Sigmoid colon (tissue), 4 donors: ENCODE results near the gene SLC7A14.

Experiments
- EP300 ChIP-seq, 4 donors: sonication (generic); formaldehyde crosslinking; IDR thresholded peaks; one replicate each; pipeline ENCODE4 v1.6.1; 2017; ENCODE audit warnings: antibody characterized with exemption in 4 of 4
- POLR2A ChIP-seq, 2 donors: fragments of 450-650 bp; IDR thresholded peaks; one replicate each; pipeline ENCODE4 v1.6.1; 2016; ENCODE audit warnings: antibody characterized with exemption in 2 of 2, mild to moderate bottlenecking in 2 of 2, moderate library complexity in 2 of 2
- POLR2AphosphoS5 ChIP-seq, 4 donors: sonication (generic); formaldehyde crosslinking; IDR thresholded peaks; one replicate each; pipeline ENCODE4 v1.6.1; 2017; ENCODE audit warnings: antibody characterized with exemption in 4 of 4
- TF ChIP-seq, protein P1 (sequence below), 4 experiments: fragments of 450-650 bp in 3 of 4; fragments of 200-600 bp in 1 of 4; IDR thresholded peaks; one replicate each; pipeline ENCODE4 v1.5.1; 2016 to 2019; ENCODE audit warnings: antibody characterized with exemption in 4 of 4, mild to moderate bottlenecking in 3 of 4, moderate library complexity in 2 of 4

DNA sequence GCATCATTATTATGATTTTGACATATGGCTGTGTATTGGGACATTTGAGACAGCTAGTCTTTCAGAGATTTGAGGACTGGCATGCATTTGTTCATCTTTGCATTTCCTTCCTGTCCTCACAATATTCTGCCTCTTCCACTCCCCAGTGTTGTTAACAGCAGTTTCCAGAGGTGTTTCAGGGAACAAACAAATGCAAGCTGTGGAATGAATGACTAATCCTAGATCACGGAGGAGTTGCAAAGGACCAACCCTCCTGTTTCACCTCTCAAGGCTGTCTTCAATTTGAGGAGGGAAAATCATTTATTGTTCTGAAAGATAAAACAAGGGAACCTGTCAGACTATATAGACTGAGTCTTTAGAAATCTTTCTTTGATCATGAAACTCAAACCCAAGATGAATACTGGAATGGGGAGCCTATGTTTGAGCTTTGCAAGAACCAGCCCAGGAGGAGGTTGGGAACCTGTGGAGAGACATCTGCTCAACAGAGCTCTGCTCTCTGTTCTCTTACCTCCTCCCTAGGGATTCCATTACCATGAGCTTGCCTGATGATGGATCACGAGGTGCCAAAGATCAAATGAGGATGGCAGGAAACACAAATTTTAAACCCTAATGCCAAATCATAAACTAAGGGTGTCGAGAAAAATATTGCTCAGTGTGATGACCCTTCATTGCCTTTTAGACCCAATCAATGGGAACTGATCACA lies 68.5 kb downstream of the SLC7A14 start:
- TF ChIP-seq POLR2A (IDR thresholded peaks at IDR 0.05) = no peak
- TF ChIP-seq, protein P1, sequence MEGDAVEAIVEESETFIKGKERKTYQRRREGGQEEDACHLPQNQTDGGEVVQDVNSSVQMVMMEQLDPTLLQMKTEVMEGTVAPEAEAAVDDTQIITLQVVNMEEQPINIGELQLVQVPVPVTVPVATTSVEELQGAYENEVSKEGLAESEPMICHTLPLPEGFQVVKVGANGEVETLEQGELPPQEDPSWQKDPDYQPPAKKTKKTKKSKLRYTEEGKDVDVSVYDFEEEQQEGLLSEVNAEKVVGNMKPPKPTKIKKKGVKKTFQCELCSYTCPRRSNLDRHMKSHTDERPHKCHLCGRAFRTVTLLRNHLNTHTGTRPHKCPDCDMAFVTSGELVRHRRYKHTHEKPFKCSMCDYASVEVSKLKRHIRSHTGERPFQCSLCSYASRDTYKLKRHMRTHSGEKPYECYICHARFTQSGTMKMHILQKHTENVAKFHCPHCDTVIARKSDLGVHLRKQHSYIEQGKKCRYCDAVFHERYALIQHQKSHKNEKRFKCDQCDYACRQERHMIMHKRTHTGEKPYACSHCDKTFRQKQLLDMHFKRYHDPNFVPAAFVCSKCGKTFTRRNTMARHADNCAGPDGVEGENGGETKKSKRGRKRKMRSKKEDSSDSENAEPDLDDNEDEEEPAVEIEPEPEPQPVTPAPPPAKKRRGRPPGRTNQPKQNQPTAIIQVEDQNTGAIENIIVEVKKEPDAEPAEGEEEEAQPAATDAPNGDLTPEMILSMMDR (IDR thresholded peaks at IDR 0.05) = no peak
- TF ChIP-seq EP300 (IDR thresholded peaks at IDR 0.05) = no peak
- no peak for TF ChIP-seq POLR2AphosphoS5 (IDR thresholded peaks at IDR 0.05)
